ENCODE results near the gene RXFP3. TPM values are rescaled to one million over a fixed set of nuclear protein-coding genes. Genes with fewer than 3 reads are reported as not detected.
"Not testable (repeated sequence)": the region's sequence is repeated elsewhere in the genome, so short reads cannot be mapped to it uniquely, and the experiment has no call there.

Gene RXFP3
- total RNA-seq, 2 donors from 2014 or later = not detected

- TF ChIP-seq CTCF (IDR thresholded peaks at IDR 0.05) (no peak), POLR2AphosphoS5 (IDR thresholded peaks at IDR 0.05) (no peak), POLR2A (IDR thresholded peaks at IDR 0.05) (no peak)
- Histone ChIP-seq H3K27me3 (replicated peaks; ENCODE audit: insufficient read depth) (peaks cover 27% of the 10 kb centered on the region), H3K9me3 (no peaks in the 10 kb centered on the region), H3K27ac (no peak overlapping the region), H3K4me3 (no peak overlapping the region), H3K4me1 (replicated peaks) (no peaks in the 10 kb centered on the region), H3K36me3 (no peaks in the 10 kb centered on the region)
- 18% methylated on average over 15 of the region's 15 CpGs for WGBS
- intact Hi-C loops (cut with DNase I) = loop anchor here (5.0 to 10.0 kb wide), 2 partner anchors 464 to 507 kb away; no protein-coding TSS in a partner anchor
- DNase-seq (ENCODE audit: low spot score) = no peak
Observed at GRCh38 chr5:33938881-33939280, 2.7 kb downstream of the RXFP3 start.

- no peaks in the 10 kb centered on the region for H3K4me1 ChIP-seq (replicated peaks)
- no peaks in the 10 kb centered on the region for H3K9me3 ChIP-seq
- H3K27ac ChIP-seq = no peak overlapping the region
- no peak for TF ChIP-seq POLR2AphosphoS5 (IDR thresholded peaks at IDR 0.05)
- no peak for TF ChIP-seq POLR2A (IDR thresholded peaks at IDR 0.05)
- no peak for TF ChIP-seq CTCF (IDR thresholded peaks at IDR 0.05)
- peaks cover 27% of the 10 kb centered on the region for H3K27me3 ChIP-seq (replicated peaks; ENCODE audit: insufficient read depth)
- no peak for DNase-seq (ENCODE audit: low spot score)
- no peak overlapping the region for H3K4me3 ChIP-seq
- H3K36me3 ChIP-seq = no peaks in the 10 kb centered on the region
- intact Hi-C loops (cut with DNase I) = loop anchor here (5.0 to 10.0 kb wide), 2 partner anchors 465 to 507 kb away; no protein-coding TSS in a partner anchor
- WGBS = 72% methylated on average over 8 of the region's 8 CpGs
Observed at GRCh38 chr5:33939556-33940262, 3.5 kb downstream of the RXFP3 start.

- no peak for DNase-seq (ENCODE audit: low spot score)
- H3K27ac ChIP-seq = no peak overlapping the region
- TF ChIP-seq POLR2AphosphoS5 (IDR thresholded peaks at IDR 0.05) = no peak
- no peaks in the 10 kb centered on the region for H3K36me3 ChIP-seq
- 86% methylated on average over 5 of the region's 5 CpGs for WGBS
- H3K9me3 ChIP-seq = no peaks in the 10 kb centered on the region
- H3K27me3 ChIP-seq (replicated peaks; ENCODE audit: insufficient read depth) = peaks cover 27% of the 10 kb centered on the region
- intact Hi-C loops (cut with DNase I) = no loop called here
- no peaks in the 10 kb centered on the region for H3K4me1 ChIP-seq (replicated peaks)
- H3K4me3 ChIP-seq = no peak overlapping the region
Observed at GRCh38 chr5:33941090-33941489, 4.9 kb downstream of the RXFP3 start.

DNA sequence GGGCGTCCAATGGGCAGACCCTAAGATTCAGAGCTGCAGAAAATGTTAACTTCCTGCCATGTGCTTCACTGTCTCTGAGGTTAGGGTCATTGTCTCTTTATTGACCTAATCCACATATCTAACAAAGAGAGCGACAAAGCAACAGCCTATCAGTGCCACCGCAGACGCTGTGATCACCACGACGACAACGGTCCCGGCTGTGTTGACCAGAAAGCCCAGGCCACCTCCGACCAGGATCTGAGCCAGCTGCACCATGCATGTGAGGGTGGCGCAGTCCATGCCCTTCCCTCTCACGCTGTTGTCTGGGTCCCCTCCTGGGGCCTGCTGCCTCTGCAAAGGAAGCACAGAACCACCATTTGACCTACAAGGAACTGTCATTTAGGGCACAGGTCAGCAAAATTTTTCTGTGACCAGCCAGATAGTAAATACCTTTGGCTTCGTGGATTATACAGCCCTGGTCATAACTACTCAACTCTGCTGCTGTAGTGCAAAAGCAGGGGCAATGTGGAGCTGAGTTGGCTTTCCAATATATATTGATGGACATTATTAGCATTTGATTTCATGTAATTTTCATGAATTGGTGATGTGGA, 8.5 kb downstream of the RXFP3 start:
- Histone ChIP-seq H3K27ac (no peak overlapping the region), H3K9me3 (no peaks in the 10 kb centered on the region), H3K4me3 (no peak overlapping the region), H3K27me3 (replicated peaks; ENCODE audit: insufficient read depth) (no peaks in the 10 kb centered on the region), H3K4me1 (replicated peaks) (no peaks in the 10 kb centered on the region), H3K36me3 (no peaks in the 10 kb centered on the region)
- DNase-seq (ENCODE audit: low spot score) = no peak
- TF ChIP-seq POLR2A (IDR thresholded peaks at IDR 0.05) (no peak), CTCF (IDR thresholded peaks at IDR 0.05) (no peak), POLR2AphosphoS5 (IDR thresholded peaks at IDR 0.05) (no peak)
- WGBS = 57% methylated on average over 12 of the region's 12 CpGs
- intact Hi-C loops (cut with DNase I) = no loop called here

DNA sequence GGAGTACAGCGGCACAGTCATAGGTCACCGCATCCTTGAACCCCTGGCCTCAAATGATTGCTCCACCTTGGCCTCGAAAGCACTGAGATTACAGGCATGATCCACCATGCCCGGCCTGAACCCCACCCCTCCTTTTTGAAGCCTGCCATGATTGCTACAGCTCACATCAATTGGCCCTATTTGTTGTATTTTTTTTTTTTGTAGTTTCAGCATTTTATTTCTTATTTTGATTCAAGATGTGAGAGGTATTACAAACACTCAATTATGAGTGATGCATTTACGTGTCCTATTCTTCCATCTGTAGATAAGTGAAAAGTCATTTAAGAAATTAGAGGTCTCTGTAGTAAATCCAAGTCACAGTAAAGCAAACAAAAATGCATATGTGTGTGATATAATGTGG, 16.0 kb downstream of the RXFP3 start:
- H3K27me3 ChIP-seq (replicated peaks; ENCODE audit: insufficient read depth); H3K4me3 ChIP-seq; DNase-seq (ENCODE audit: low spot score); H3K27ac ChIP-seq; H3K4me1 ChIP-seq (replicated peaks); intact Hi-C loops (cut with DNase I); H3K9me3 ChIP-seq; H3K36me3 ChIP-seq: not testable (repeated sequence)
- WGBS = 76% methylated on average over 5 of the region's 5 CpGs
